ENCODE measurements around the gene NCLN. TPM values are rescaled to one million over a fixed set of nuclear protein-coding genes. Genes with fewer than 3 reads are reported as not detected.
"Not testable (repeated sequence)": the region's sequence is repeated elsewhere in the genome, so short reads cannot be mapped to it uniquely, and the experiment has no call there.

NCLN gene
- total RNA-seq, 1 donor from 2014 or later = 114 TPM

DNA sequence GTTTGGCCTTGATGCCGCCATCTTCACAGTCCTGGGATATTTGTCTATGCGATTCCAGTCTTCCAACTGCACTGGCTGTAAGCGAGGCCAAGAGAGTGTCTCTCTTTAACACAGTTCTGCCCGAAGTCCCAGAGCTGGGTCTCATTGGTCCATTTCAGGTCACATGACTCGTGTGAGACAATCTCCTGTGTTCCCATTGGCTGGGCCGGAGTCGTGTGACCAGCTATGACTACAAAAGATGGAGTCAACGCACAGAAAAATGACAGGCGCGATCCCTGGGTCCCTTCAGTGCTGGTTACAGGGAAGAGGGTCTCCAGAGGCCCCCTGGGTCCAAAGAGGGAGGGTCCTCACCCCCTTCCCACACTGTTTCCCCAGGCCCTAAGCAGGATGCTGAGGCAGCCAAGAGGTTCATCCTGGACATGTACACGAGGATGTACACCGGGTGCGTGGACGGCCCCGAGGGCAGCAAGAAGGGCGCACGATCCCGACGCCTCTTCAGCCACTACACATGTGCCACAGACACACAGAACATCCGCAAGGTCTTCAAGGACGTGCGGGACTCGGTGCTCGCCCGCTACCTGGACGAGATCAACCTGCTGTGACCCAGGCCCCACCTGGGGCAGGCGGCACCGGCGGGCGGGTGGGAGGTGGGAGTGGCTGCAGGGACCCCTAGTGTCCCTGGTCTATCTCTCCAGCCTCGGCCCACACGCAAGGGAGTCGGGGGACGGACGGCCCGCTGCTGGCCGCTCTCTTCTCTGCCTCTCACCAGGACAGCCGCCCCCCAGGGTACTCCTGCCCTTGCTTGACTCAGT lies 23.1 kb upstream of the NCLN start:
- H3K27ac Mint-ChIP-seq = peak overlapping the region; percentile 56
- intact Hi-C loops (cut with micrococcal nuclease) = loop anchor here (1.0 to 2.0 kb wide), 2 partner anchors 33 to 86 kb away; no protein-coding TSS in a partner anchor
- peaks cover 84% of the 10 kb centered on the region for H3K36me3 Mint-ChIP-seq (ENCODE audit: low read depth)
- peaks cover 9% of the 10 kb centered on the region for H3K9me3 Mint-ChIP-seq
- H3K4me1 Mint-ChIP-seq = peaks cover 33% of the 10 kb centered on the region
- DNase-seq = peak; percentile 84
- no peak overlapping the region for H3K4me3 Mint-ChIP-seq
- no peaks in the 10 kb centered on the region for H3K27me3 Mint-ChIP-seq

DNA sequence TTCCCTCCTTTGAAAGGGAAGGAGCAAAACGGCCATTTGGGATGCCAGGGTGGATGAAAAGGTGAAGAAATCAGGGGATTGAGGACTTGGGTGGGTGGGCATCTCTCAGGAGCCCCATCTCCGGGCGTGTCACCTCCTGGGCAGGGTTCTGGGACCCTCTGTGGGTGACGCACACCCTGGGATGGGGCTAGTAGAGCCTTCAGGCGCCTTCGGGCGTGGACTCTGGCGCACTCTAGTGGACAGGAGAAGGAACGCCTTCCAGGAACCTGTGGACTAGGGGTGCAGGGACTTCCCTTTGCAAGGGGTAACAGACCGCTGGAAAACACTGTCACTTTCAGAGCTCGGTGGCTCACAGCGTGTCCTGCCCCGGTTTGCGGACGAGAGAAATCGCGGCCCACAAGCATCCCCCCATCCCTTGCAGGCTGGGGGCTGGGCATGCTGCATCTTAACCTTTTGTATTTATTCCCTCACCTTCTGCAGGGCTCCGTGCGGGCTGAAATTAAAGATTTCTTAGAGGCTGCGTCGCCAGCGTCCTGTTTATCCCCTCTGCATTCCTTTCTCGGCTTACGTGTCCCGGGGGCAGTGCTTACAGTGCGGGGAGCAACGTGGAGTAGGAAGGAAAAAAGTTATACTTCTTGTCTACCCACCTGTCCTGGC lies 22.4 kb upstream of the NCLN start:
- peak; percentile 91 for DNase-seq
- Mint-ChIP-seq H3K9me3 (peaks cover 9% of the 10 kb centered on the region), H3K36me3 (ENCODE audit: low read depth) (peaks cover 84% of the 10 kb centered on the region), H3K27me3 (no peaks in the 10 kb centered on the region), H3K4me1 (peaks cover 33% of the 10 kb centered on the region), H3K4me3 (no peak overlapping the region), H3K27ac (peak overlapping the region; percentile 56)
- intact Hi-C loops (cut with micrococcal nuclease) = loop anchor here (1.0 to 2.0 kb wide), 2 partner anchors 34 to 87 kb away; no protein-coding TSS in a partner anchor

DNA sequence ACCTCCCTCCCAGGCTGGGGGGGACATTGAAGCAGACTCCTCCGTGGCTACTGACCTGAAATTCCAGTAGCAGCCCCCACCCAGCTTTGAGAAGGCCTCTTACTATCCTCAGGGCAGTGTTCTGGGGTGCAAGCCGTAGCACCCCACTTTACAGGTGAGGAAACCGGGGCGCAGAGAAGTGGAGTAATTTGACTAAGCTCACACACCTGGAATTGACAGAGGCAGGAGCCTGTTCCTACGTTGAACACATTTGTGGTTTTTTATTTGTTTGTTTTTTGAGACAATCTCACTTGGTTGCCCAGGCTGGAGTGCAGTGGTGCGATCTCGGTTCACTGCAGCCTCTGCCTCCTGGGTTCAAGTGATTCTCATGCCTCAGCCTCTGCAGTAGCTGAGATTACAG lies 21.8 kb upstream of the NCLN start:
- Mint-ChIP-seq H3K4me3 (no peak overlapping the region), H3K9me3 (peaks cover 9% of the 10 kb centered on the region), H3K27ac (no peak overlapping the region), H3K36me3 (ENCODE audit: low read depth) (peaks cover 78% of the 10 kb centered on the region), H3K4me1 (peaks cover 33% of the 10 kb centered on the region), H3K27me3 (no peaks in the 10 kb centered on the region)
- no peak for DNase-seq
- intact Hi-C loops (cut with micrococcal nuclease) = loop anchor here (1.0 to 2.0 kb wide), 2 partner anchors 35 to 87 kb away; no protein-coding TSS in a partner anchor

DNA sequence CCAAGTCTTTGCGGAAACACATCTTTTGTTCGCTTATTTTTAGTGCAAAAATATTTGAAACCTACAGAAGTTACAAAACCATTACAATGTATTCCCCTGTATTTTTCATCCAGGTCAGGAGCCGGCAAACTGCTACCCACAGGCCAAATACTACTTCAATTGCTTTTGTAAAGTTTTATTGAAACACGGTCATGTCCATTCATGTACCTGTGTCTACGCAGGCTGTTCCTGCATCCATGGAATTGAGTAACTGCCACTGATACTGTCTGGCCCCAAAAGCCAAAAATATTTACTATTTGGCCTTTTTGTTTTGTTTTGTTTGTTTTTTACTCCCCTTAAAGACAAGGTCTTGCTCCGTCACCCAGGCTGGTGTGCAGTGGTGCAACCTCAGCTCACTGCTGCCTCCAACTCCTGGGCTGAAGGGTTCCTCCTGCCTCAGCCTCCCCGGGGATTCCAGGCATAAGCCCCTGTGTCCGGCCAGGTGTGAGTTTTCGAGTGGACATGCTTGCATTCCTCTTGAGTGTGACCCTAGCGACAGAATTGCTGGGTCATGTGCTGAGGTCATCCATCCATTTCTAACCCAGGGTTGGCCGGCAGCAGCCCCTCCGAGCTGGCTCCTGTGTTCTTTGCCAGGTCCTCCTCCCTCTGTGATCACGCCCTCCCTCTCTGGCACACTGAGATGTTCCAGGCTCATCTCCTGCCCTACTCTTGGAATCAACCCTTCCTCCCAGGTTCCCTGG lies 18.0 kb upstream of the NCLN start:
- H3K36me3 Mint-ChIP-seq (ENCODE audit: low read depth) = peaks cover 56% of the 10 kb centered on the region
- no peaks in the 10 kb centered on the region for H3K27me3 Mint-ChIP-seq
- peaks cover 27% of the 10 kb centered on the region for H3K4me1 Mint-ChIP-seq
- H3K27ac Mint-ChIP-seq = peak overlapping the region; percentile 51
- intact Hi-C loops (cut with micrococcal nuclease) = no loop called here
- no peaks in the 10 kb centered on the region for H3K9me3 Mint-ChIP-seq
- DNase-seq = no peak
- H3K4me3 Mint-ChIP-seq = no peak overlapping the region

DNA sequence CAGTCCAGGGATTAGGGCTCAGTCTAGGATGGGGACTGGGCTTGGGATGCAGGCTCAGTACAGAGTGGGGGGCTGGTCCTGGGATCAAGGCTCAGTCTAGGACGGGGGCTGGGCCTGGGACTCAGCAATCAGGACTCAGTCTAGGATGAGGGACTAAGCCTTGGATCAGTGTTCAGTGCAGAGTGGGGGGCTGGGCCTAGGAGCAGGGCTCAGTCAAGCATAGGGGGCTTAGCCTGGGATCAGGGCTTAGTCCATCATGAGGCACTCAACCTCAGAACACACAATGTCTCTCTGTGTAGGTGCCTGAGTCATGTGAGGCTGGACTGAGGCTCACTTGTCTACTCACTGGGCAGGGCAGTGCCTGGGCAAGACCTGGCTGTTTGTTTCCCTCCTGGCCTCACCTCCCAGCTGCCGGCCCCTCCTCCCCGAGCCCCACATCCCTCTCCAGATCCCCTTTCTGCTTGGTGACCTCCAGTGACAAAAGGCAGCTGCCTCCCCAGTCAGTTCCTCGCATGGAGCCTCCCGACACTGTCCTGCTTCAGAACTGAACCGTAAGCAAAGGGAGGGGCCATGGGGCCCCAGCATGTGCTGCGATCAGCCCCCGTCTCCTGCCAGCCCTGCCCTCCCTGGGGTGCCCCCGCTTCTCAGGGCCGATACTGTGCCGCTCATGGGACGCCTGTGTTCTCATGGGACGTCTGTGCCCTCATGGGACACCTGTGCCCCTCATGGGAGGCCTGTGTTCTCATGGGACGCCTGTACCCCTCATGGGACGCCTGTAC lies 13.6 kb upstream of the NCLN start:
- Mint-ChIP-seq H3K36me3 (ENCODE audit: low read depth) (peaks cover 29% of the 10 kb centered on the region), H3K9me3 (no peaks in the 10 kb centered on the region), H3K27ac (peak overlapping the region; percentile 41), H3K4me1 (peaks cover 22% of the 10 kb centered on the region), H3K27me3 (no peaks in the 10 kb centered on the region), H3K4me3 (no peak overlapping the region)
- no peak for DNase-seq
- intact Hi-C loops (cut with micrococcal nuclease) = no loop called here

DNA sequence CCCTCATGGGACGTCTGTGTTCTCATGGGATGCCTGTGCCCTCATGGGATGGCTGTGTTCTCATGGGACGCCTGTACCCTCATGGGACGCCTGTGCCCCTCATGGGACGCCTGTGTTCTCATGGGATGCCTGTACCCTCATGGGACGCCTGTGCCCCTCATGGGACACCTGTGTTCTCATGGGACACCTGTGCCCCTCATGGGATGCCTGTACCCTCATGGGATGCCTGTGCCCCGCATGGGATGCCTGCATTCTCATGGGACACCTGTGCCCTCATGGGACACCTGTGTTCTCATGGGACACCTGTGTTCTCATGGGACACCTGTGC lies 13.1 kb upstream of the NCLN start:
- H3K27me3 Mint-ChIP-seq; DNase-seq; intact Hi-C loops (cut with micrococcal nuclease); H3K27ac Mint-ChIP-seq; H3K9me3 Mint-ChIP-seq; H3K4me3 Mint-ChIP-seq: not testable (repeated sequence)
- Mint-ChIP-seq H3K4me1 (peaks cover 25% of the 10 kb centered on the region), H3K36me3 (ENCODE audit: low read depth) (peaks cover 26% of the 10 kb centered on the region)

DNA sequence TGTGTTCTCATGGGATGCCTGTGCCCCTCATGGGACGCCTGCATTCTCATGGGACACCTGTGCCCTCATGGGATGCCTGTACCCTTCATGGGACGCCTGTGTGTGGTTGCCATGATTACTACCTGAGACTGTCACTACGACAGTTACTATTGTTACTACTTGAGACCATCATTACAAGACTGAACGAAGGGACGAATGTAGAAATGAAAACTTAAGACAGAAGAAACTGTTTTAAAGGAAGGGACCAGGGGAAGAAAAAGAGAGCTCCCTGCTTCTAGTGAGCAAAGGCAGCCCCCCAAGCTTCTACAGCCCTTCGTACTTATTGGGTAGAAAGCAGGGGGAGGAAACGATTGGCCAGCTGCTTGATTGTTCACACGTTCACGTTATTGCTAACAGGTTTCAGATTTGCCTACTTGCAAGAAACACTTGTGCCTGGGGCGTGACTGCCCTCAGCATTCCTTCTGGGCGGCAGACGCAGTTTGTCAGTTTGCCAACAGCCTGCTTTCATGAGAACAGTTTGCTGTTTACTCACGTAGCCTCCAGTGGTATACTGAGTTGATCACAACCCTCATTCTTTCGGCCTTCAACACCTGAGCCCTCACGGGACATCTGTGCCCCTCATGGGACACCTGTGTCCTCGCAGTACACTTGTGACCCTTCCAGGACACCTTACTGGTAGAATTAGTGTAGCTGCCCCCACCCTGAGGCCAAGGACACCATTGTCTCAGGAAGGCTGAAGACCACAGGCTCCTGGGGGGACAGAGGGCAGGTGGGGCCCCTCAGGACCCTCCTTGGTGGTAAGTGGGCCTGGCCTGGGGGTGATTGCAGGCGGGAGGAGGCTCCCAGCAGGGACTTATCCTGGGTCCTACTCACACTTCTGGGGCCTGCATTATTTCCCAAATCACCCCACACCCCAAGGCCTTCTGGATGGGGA lies 9.7 kb upstream of the NCLN start:
- peak overlapping the region; percentile 90 for H3K4me3 Mint-ChIP-seq
- H3K4me1 Mint-ChIP-seq = peaks cover 29% of the 10 kb centered on the region
- DNase-seq = peak; percentile 69
- peak overlapping the region; percentile 92 for H3K27ac Mint-ChIP-seq
- H3K9me3 Mint-ChIP-seq = no peaks in the 10 kb centered on the region
- H3K36me3 Mint-ChIP-seq (ENCODE audit: low read depth) = peaks cover 30% of the 10 kb centered on the region
- intact Hi-C loops (cut with micrococcal nuclease) = no loop called here
- no peaks in the 10 kb centered on the region for H3K27me3 Mint-ChIP-seq

DNA sequence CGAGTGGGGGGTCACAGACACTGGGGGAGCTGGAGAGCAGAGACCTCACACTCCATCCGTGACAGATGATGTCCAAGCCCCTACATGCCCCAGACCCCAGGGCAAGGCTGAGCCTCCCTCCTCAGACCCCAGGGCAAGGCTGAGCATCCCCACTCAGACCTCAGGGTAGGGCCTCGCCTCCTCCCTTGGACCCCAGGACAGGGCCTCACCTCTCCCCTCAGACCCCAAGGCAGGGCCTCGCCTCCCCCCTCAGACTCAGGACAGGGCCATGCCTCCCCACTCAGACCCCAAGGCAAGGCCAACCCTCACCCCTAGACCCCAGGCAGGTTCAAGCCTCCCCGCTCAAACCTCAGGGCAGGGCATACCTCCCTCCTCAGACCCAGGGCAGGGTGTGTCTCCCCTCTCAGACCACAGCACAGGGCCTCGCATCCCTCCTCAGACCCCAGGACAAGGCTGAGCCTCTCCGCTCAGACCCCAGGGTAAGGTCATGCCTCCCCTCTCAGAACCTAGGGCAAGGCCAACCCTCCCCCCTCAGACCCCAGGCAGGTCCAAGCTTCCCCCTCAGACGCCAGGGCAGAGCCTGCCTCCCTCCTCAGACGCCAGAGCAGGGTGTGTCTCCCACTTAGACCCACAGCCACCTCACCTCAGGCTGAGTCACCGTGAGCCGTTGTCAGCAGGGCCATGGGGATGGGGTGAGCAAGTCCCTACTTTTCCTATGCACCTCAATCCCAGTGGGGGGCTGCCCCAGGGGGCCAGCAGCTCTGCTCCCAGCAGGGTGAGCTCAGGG lies 8.8 kb upstream of the NCLN start:
- peaks cover 24% of the 10 kb centered on the region for H3K4me1 Mint-ChIP-seq
- H3K9me3 Mint-ChIP-seq = no peaks in the 10 kb centered on the region
- peaks cover 31% of the 10 kb centered on the region for H3K36me3 Mint-ChIP-seq (ENCODE audit: low read depth)
- H3K27ac Mint-ChIP-seq = peak overlapping the region; percentile 92
- H3K27me3 Mint-ChIP-seq = no peaks in the 10 kb centered on the region
- intact Hi-C loops (cut with micrococcal nuclease) = no loop called here
- H3K4me3 Mint-ChIP-seq = peak overlapping the region; percentile 90
- DNase-seq = peak; percentile 89

DNA sequence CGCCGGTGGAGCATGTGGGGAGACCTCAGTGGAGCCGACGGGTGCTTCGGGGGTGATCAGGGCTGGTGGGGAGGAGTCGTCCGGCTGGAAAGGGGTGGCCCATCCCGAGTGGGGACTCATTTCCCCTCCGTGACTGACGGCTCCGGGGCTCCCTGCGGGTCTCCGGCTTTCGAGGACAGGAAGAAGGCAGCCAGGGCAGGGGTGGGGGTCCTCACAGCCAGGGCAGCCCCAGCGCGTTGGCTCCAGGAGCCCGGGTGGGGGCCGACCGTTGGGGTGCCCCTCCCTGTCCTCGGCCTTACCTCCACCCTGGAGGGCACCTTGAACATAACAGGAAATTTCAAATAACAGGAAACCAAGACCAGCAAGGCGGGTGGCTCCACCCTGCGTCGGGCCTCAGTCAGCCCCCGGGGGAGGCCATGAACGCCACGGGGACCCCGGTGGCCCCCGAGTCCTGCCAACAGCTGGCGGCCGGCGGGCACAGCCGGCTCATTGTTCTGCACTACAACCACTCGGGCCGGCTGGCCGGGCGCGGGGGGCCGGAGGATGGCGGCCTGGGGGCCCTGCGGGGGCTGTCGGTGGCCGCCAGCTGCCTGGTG lies 7.3 kb upstream of the NCLN start, which contains the start of gene S1PR4:
S1PR4 (plus strand) TSS at position 393 of the 596 bp plus-strand sequence; CDS start at position 417, 24 bp downstream.
- intact Hi-C loops (cut with micrococcal nuclease) = loop anchor here (2.0 kb wide), 2 partner anchors 24 to 142 kb away; no protein-coding TSS in a partner anchor
- peak; percentile 91 for DNase-seq
- peaks cover 26% of the 10 kb centered on the region for H3K4me1 Mint-ChIP-seq
- peak within 1 kb of the TSS; percentile 97 for H3K27ac Mint-ChIP-seq
- H3K4me3 Mint-ChIP-seq = peak within 1 kb of the TSS; percentile 100
- H3K9me3 Mint-ChIP-seq = no peaks in the 10 kb centered on the region
- H3K36me3 Mint-ChIP-seq (ENCODE audit: low read depth) = peaks cover 36% of the 10 kb centered on the region
- no peaks in the 10 kb centered on the region for H3K27me3 Mint-ChIP-seq

DNA sequence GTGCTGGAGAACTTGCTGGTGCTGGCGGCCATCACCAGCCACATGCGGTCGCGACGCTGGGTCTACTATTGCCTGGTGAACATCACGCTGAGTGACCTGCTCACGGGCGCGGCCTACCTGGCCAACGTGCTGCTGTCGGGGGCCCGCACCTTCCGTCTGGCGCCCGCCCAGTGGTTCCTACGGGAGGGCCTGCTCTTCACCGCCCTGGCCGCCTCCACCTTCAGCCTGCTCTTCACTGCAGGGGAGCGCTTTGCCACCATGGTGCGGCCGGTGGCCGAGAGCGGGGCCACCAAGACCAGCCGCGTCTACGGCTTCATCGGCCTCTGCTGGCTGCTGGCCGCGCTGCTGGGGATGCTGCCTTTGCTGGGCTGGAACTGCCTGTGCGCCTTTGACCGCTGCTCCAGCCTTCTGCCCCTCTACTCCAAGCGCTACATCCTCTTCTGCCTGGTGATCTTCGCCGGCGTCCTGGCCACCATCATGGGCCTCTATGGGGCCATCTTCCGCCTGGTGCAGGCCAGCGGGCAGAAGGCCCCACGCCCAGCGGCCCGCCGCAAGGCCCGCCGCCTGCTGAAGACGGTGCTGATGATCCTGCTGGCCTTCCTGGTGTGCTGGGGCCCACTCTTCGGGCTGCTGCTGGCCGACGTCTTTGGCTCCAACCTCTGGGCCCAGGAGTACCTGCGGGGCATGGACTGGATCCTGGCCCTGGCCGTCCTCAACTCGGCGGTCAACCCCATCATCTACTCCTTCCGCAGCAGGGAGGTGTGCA lies 6.6 kb upstream of the NCLN start:
- Mint-ChIP-seq H3K36me3 (ENCODE audit: low read depth) (peaks cover 41% of the 10 kb centered on the region), H3K27ac (peak overlapping the region; percentile 97)
- intact Hi-C loops (cut with micrococcal nuclease) = loop anchor here (2.0 kb wide), 2 partner anchors 24 to 142 kb away; no protein-coding TSS in a partner anchor

DNA sequence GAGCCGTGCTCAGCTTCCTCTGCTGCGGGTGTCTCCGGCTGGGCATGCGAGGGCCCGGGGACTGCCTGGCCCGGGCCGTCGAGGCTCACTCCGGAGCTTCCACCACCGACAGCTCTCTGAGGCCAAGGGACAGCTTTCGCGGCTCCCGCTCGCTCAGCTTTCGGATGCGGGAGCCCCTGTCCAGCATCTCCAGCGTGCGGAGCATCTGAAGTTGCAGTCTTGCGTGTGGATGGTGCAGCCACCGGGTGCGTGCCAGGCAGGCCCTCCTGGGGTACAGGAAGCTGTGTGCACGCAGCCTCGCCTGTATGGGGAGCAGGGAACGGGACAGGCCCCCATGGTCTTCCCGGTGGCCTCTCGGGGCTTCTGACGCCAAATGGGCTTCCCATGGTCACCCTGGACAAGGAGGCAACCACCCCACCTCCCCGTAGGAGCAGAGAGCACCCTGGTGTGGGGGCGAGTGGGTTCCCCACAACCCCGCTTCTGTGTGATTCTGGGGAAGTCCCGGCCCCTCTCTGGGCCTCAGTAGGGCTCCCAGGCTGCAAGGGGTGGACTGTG lies 5.9 kb upstream of the NCLN start:
- intact Hi-C loops (cut with micrococcal nuclease) = loop anchor here (1.0 to 10.0 kb wide), 5 partner anchors 25 to 255 kb away; no protein-coding TSS in a partner anchor
- Mint-ChIP-seq H3K9me3 (no peaks in the 10 kb centered on the region), H3K27ac (peak overlapping the region; percentile 97), H3K4me3 (peak overlapping the region; percentile 100), H3K27me3 (no peaks in the 10 kb centered on the region), H3K4me1 (peaks cover 39% of the 10 kb centered on the region), H3K36me3 (ENCODE audit: low read depth) (peaks cover 46% of the 10 kb centered on the region)
- DNase-seq = peak; percentile 79

More for the DNA sequence above, 6.6 kb upstream of the NCLN start:
- peak overlapping the region; percentile 100 for H3K4me3 Mint-ChIP-seq
- peaks cover 32% of the 10 kb centered on the region for H3K4me1 Mint-ChIP-seq
- H3K9me3 Mint-ChIP-seq = no peaks in the 10 kb centered on the region
- H3K27me3 Mint-ChIP-seq = no peaks in the 10 kb centered on the region
- no peak for DNase-seq

All from activated CD4-positive, alpha-beta T cell treated with anti-CD3 and anti-CD28 coated beads, Interleukin-2, amount 10 ng/mL, durations not matched to agents 24 days and 14 days (primary cell).